T-cell (primary cell): ENCODE results near the gene SLC8A1. TPM values are rescaled to one million over a fixed set of nuclear protein-coding genes. Genes with fewer than 3 reads are reported as not detected.

Experiments
- ATAC-seq, 4 experiments: fragments of 200-7000 bp in 3 of 4; fragments of 150-1000 bp in 1 of 4; cut with Tn5 transposase; replicated peaks in 1 of 4; 1 replicate in 3 of 4; 2 replicates in 1 of 4; pipeline ENCODE4 v1.10.0; 2021; ENCODE audit warnings: moderate library complexity in 3 of 4, mild to moderate bottlenecking in 2 of 4, moderate number of reproducible peaks in 1 of 4
- CTCF ChIA-PET, 2 donors: fragments of 300-600 bp; sonication (Branson Sonifier 250); formaldehyde crosslinking; loops; one replicate each; lab custom pipeline; 2022; ENCODE audit warnings: antibody characterized with exemption in 2 of 2; lab: Charles Lee
- POLR2A ChIA-PET, 2 donors: fragments of 300-600 bp; sonication (Branson Sonifier 250); formaldehyde crosslinking; loops; one replicate each; lab custom pipeline; 2022; ENCODE audit warnings: antibody characterized with exemption in 2 of 2; lab: Charles Lee
- DNase-seq, 35 experiments: peaks; one replicate each; pipeline versions ENCODE4 v3.0.0 to v3.0.0-alpha.2; 2013 to 2023
- H3K27ac ChIP-seq: one replicate; pipeline ENCODE4 v1.5.1; 2013; ENCODE audit warnings: low read length
- H3K27me3 ChIP-seq, 2 experiments: replicated peaks in 1 of 2; 1 replicate in 1 of 2; 2 replicates in 1 of 2; pipeline versions ENCODE4 v1.6.1 to v1.7.0; 2013; ENCODE audit warnings: low read length in 1 of 2, mixed read lengths in 1 of 2; ENCODE audit not compliant: control insufficient read depth in 2 of 2, insufficient read depth in 2 of 2; ENCODE audit errors: extremely low read depth in 1 of 2
- H3K36me3 ChIP-seq, 2 donors: 1 replicate in 1 of 2; 2 replicates in 1 of 2; pipeline versions ENCODE4 v1.6.1 to v1.7.0; 2013; ENCODE audit warnings: low read length in 1 of 2; ENCODE audit not compliant: control insufficient read depth in 2 of 2, insufficient read depth in 1 of 2; ENCODE audit errors: extremely low read depth in 1 of 2
- H3K4me1 ChIP-seq, 2 experiments: 1 replicate in 1 of 2; 2 replicates in 1 of 2; pipeline versions ENCODE4 v1.6.1 to v1.7.0; 2013; ENCODE audit warnings: low read length in 2 of 2, mixed read lengths in 1 of 2; ENCODE audit not compliant: insufficient read depth in 2 of 2, control insufficient read depth in 1 of 2; ENCODE audit errors: extremely low read depth in 1 of 2
- H3K4me3 ChIP-seq, 2 donors: 1 replicate in 1 of 2; 2 replicates in 1 of 2; pipeline versions ENCODE4 v1.5.1 to v1.7.0; 2013; ENCODE audit warnings: mild to moderate bottlenecking in 2 of 2, low read length in 1 of 2, moderate library complexity in 1 of 2; ENCODE audit not compliant: control insufficient read depth in 1 of 2; ENCODE audit errors: extremely low read depth in 1 of 2
- H3K9me3 ChIP-seq: 2 replicates; pipeline ENCODE4 v1.7.0; 2013
- H3K27ac Mint-ChIP-seq, 2 donors: one replicate each; pipeline ENCODE4 v1.8.0; 2020 to 2021; ENCODE audit warnings: mild to moderate bottlenecking in 2 of 2, mixed read lengths in 2 of 2
- H3K27me3 Mint-ChIP-seq, 2 donors: one replicate each; pipeline ENCODE4 v1.8.0; 2021 to 2022; ENCODE audit warnings: mixed read lengths in 2 of 2
- H3K36me3 Mint-ChIP-seq: one replicate; pipeline ENCODE4 v1.8.0; 2021; ENCODE audit warnings: mixed read lengths
- H3K4me1 Mint-ChIP-seq, 3 donors: one replicate each; pipeline ENCODE4 v1.8.0; 2020 to 2022; ENCODE audit warnings: mixed read lengths in 3 of 3, mild to moderate bottlenecking in 1 of 3
- H3K4me3 Mint-ChIP-seq, 3 donors: one replicate each; pipeline ENCODE4 v1.8.0; 2020 to 2022; ENCODE audit warnings: mild to moderate bottlenecking in 3 of 3, mixed read lengths in 3 of 3, moderate library complexity in 3 of 3
- H3K9me3 Mint-ChIP-seq, 3 donors: one replicate each; pipeline ENCODE4 v1.8.0; 2020 to 2022; ENCODE audit warnings: mixed read lengths in 3 of 3
- WGBS: methylation state at CpG from one replicate; pipeline ENCODE4 v1.1.5; 2013; ENCODE audit warnings: missing lambda C conversion rate; ENCODE audit not compliant: insufficient coverage; 5-methylcytosine and 5-hydroxymethylcytosine counted together
- total RNA-seq, 35 experiments: library from RNA in 6 of 35; stranded (reverse) in 6 of 35; fragments of 120-200 nt in 1 of 35; gene quantifications; one replicate each; pipeline versions ENCODE4 v1.2.1 to v1.2.4 and lab custom pipeline; 2013 to 2026

Gene SLC8A1
- total RNA-seq, 5 donors from 2014 or later (not counting 1 experiment from before 2014, with no cell fraction given) = 0.09 to 0.35 (median 0.13) TPM

DNA sequence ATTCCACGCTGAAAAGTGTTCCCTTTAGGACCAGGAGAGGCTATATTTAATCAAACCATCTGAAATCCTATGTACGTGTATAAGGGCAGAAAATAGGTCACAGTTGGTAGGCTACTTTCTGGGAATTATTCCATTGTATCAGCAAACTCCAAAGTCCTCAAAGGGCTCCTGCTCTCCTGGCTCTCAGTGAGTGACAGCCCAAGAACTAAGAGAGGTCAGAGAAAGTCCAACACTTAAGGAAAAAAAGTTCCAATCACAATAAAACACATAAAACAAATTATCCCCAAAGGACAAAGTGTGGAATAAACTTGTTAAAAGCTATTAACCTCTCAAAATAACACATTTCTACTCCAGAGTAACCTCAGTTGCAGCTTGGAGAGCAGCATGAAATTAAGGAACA is 183.3 kb downstream of the SLC8A1 start:
- Mint-ChIP-seq H3K36me3 (no peaks in the 10 kb centered on the region), H3K27me3 (no peaks in the 10 kb centered on the region), H3K27ac (no peak overlapping the region), H3K4me1 (no peaks in the 10 kb centered on the region), H3K4me3 (no peak overlapping the region), H3K9me3 (no peaks in the 10 kb centered on the region)
- no peak for DNase-seq
- no peaks in the 10 kb centered on the region for H3K27me3 ChIP-seq
- no peaks in the 10 kb centered on the region for H3K9me3 ChIP-seq
- POLR2A ChIA-PET = no interaction called here
- ATAC-seq = no peak
- no peak overlapping the region for H3K4me3 ChIP-seq
- no CpG with 5 or more reads among the region's 2 CpGs for WGBS
- no peaks in the 10 kb centered on the region for H3K4me1 ChIP-seq
- CTCF ChIA-PET = no interaction called here
- H3K36me3 ChIP-seq = no peaks in the 10 kb centered on the region
- no peak overlapping the region for H3K27ac ChIP-seq

- no CpG with 5 or more reads among the region's 1 CpG for WGBS
- ChIA-PET POLR2A (no interaction called here), CTCF (no interaction called here)
- Histone ChIP-seq H3K4me3 (no peak overlapping the region), H3K27ac (no peak overlapping the region), H3K27me3 (no peaks in the 10 kb centered on the region), H3K36me3 (no peaks in the 10 kb centered on the region), H3K4me1 (no peaks in the 10 kb centered on the region), H3K9me3 (no peaks in the 10 kb centered on the region)
- Mint-ChIP-seq H3K27me3 (no peaks in the 10 kb centered on the region), H3K4me1 (no peaks in the 10 kb centered on the region), H3K27ac (no peak overlapping the region), H3K9me3 (no peaks in the 10 kb centered on the region), H3K36me3 (no peaks in the 10 kb centered on the region), H3K4me3 (no peak overlapping the region)
- no peak for ATAC-seq
- DNase-seq = no peak
Measured at GRCh38 chr2:40266201-40266600, 185.7 kb downstream of the SLC8A1 start.

DNA sequence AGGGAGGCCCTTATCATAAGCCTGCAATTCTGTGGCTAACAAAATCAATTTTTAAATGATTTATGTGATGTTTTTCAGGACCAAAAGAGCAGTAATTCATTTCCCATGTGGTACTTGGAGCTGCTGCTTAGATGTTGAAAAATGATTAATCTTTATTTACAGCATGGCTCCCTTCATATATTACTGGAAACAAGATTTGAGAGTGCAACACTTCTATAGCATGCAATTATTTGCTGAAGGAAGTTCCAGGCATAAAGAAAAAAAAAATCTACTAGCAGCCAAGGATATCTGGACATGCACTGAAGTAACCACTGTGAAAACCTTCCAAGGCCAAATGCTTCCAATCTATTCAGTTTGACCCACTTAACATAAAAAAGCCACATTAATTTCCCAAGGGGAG is 186.3 kb downstream of the SLC8A1 start:
- no peaks in the 10 kb centered on the region for H3K4me1 Mint-ChIP-seq

DNA sequence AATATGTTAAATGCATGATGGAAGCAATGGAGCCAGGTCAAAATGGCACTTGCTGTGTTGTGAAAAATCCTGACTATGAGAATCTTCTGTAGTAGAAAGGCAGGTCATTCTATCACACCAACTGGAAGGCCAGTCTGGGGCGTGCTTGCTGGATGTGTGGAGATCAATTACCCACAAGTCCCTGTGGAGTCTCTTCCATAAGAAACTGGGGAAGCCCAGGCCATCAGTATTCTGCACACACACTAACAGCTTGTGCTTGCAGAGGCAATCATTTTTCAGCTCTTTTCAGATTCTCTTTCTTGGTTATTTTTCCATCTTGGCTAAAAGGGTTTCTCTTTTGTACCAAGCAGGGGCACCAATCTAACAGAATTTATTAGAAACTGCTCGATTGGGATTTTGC is 190.8 kb downstream of the SLC8A1 start:
- Mint-ChIP-seq H3K4me3 (no peak overlapping the region), H3K27ac (no peak overlapping the region), H3K4me1 (no peaks in the 10 kb centered on the region), H3K9me3 (peaks cover 0 to 2% (median 0%) of the 10 kb centered on the region in 3 donors), H3K27me3 (no peaks in the 10 kb centered on the region), H3K36me3 (no peaks in the 10 kb centered on the region)
- DNase-seq = no peak
- ChIA-PET CTCF (no interaction called here), POLR2A (no interaction called here)
- Histone ChIP-seq H3K36me3 (no peaks in the 10 kb centered on the region), H3K27ac (no peak overlapping the region), H3K4me3 (no peak overlapping the region), H3K27me3 (no peaks in the 10 kb centered on the region), H3K4me1 (no peaks in the 10 kb centered on the region), H3K9me3 (no peaks in the 10 kb centered on the region)
- 60% methylated on average over 1 of the region's 2 CpGs for WGBS
- no peak for ATAC-seq

More for the DNA sequence above, 186.3 kb downstream of the SLC8A1 start:
- no peaks in the 10 kb centered on the region for H3K9me3 Mint-ChIP-seq
- no peaks in the 10 kb centered on the region for H3K27me3 ChIP-seq
- ATAC-seq = no peak
- H3K36me3 ChIP-seq = no peaks in the 10 kb centered on the region
- H3K27ac ChIP-seq = no peak overlapping the region
- no peak overlapping the region for H3K4me3 ChIP-seq
- no peak for DNase-seq
- no peak overlapping the region for H3K27ac Mint-ChIP-seq
- no peak overlapping the region for H3K4me3 Mint-ChIP-seq
- ChIA-PET POLR2A (no interaction called here), CTCF (no interaction called here)
- no peaks in the 10 kb centered on the region for H3K27me3 Mint-ChIP-seq
- H3K4me1 ChIP-seq = no peaks in the 10 kb centered on the region
- no peaks in the 10 kb centered on the region for H3K36me3 Mint-ChIP-seq
- H3K9me3 ChIP-seq = no peaks in the 10 kb centered on the region

- Mint-ChIP-seq H3K9me3 (peaks cover 0 to 2% (median 0%) of the 10 kb centered on the region in 3 donors), H3K4me1 (no peaks in the 10 kb centered on the region), H3K27me3 (no peaks in the 10 kb centered on the region), H3K36me3 (no peaks in the 10 kb centered on the region), H3K4me3 (no peak overlapping the region), H3K27ac (no peak overlapping the region)
- CTCF ChIA-PET = no interaction called here
- H3K4me3 ChIP-seq = no peak overlapping the region
- WGBS = no CpG with 5 or more reads among the region's 2 CpGs
- DNase-seq (no peak), ATAC-seq (no peak)
- H3K4me1 ChIP-seq = no peaks in the 10 kb centered on the region
- no peak overlapping the region for H3K27ac ChIP-seq
- no peaks in the 10 kb centered on the region for H3K36me3 ChIP-seq
- no peaks in the 10 kb centered on the region for H3K27me3 ChIP-seq
- H3K9me3 ChIP-seq = no peaks in the 10 kb centered on the region
- POLR2A ChIA-PET = no interaction called here
Measured at GRCh38 chr2:40260437-40260836, 191.5 kb downstream of the SLC8A1 start.

- Mint-ChIP-seq H3K36me3 (no peaks in the 10 kb centered on the region), H3K27me3 (no peaks in the 10 kb centered on the region), H3K4me3 (no peak overlapping the region), H3K27ac (no peak overlapping the region), H3K4me1 (no peaks in the 10 kb centered on the region), H3K9me3 (peaks cover 0 to 2% (median 0%) of the 10 kb centered on the region in 3 donors)
- CTCF ChIA-PET = no interaction called here
- Histone ChIP-seq H3K9me3 (no peaks in the 10 kb centered on the region), H3K36me3 (no peaks in the 10 kb centered on the region), H3K27ac (no peak overlapping the region), H3K4me1 (no peaks in the 10 kb centered on the region), H3K27me3 (no peaks in the 10 kb centered on the region), H3K4me3 (no peak overlapping the region)
- DNase-seq (no peak), ATAC-seq (no peak)
- POLR2A ChIA-PET = no interaction called here
- no CpG with 5 or more reads among the region's 1 CpG for WGBS
Measured at GRCh38 chr2:40259900-40260299, 192.0 kb downstream of the SLC8A1 start.

GRCh38 chr2:40258135-40258457 is 193.8 kb downstream of the SLC8A1 start:
- whole genome bisulfite sequencing = 61% methylated on average over 2 of the region's 4 CpGs
- POLR2A ChIA-PET = no interaction called here

More at GRCh38 chr2:40258135-40258457, 193.8 kb downstream of the SLC8A1 start:
- DNase-seq (no peak), ATAC-seq (no peak)
- no peaks in the 10 kb centered on the region for H3K4me1 Mint-ChIP-seq
- no peak overlapping the region for H3K4me3 Mint-ChIP-seq
- no peaks in the 10 kb centered on the region for H3K36me3 Mint-ChIP-seq
- no peaks in the 10 kb centered on the region for H3K27me3 ChIP-seq
- no peak overlapping the region for H3K4me3 ChIP-seq
- CTCF ChIA-PET = no interaction called here
- no peaks in the 10 kb centered on the region for H3K27me3 Mint-ChIP-seq
- H3K36me3 ChIP-seq = no peaks in the 10 kb centered on the region
- H3K9me3 Mint-ChIP-seq = peaks cover 0 to 2% (median 0%) of the 10 kb centered on the region in 3 donors
- no peaks in the 10 kb centered on the region for H3K9me3 ChIP-seq
- no peak overlapping the region for H3K27ac ChIP-seq
- no peak overlapping the region for H3K27ac Mint-ChIP-seq
- no peaks in the 10 kb centered on the region for H3K4me1 ChIP-seq
